HG03139 (cell line): ENCODE measurements around the gene PITPNM1.
"Not testable (repeated sequence)": the region's sequence is repeated elsewhere in the genome, so short reads cannot be mapped to it uniquely, and the experiment has no call there.

Source experiments
- ATAC-seq: cut with Tn5 transposase; IDR thresholded peaks from one replicate; pipeline ENCODE4 v1.9.1; 2021; ENCODE audit not compliant: unreplicated experiment

Gene PITPNM1

GRCh38 chr11:67491276-67492068, 13.7 kb downstream of the PITPNM1 start:
- ATAC-seq = no peak

DNA sequence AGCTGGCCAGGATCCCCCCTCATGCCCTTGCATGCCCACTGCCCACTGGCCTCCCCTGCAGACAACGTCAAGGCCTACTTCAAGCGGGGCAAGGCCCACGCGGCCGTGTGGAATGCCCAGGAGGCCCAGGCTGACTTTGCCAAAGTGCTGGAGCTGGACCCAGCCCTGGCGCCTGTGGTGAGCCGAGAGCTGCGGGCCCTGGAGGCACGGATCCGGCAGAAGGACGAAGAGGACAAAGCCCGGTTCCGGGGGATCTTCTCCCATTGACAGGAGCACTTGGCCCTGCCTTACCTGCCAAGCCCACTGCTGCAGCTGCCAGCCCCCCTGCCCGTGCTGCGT, 14.5 kb downstream of the PITPNM1 start:
- no peak for ATAC-seq

DNA sequence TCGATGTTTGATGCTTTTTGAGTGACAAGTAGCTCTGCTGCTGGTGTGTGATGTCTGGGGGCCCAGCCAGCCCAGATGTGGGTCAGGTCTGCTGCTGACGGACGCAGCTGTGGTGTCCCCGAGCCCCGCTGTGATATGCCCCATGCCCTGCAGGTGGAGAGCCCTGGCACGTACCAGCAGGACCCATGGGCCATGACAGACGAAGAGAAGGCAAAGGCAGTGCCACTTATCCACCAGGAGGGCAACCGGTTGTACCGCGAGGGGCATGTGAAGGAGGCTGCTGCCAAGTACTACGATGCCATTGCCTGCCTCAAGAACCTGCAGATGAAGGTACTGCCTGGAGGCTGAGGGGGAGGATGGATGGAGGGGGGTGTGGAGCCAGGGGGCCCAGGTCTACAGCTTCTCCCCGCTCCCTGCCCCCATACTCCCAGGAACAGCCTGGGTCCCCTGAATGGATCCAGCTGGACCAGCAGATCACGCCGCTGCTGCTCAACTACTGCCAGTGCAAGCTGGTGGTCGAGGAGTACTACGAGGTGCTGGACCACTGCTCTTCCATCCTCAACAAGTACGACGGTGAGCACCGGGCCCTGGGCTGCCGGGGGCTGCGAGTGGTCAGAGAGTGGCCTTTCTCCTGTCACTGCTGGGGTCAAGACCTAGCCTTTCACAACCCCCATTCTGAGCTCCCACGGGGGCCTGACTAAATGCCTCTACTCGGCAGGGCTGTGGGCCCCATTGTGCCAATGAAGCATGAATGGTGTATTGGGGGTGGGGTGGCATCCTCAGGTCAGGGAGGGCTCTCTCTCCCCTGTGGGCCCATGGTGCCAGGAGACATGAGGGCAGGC, 15.1 kb downstream of the PITPNM1 start:
- ATAC-seq = no peak

DNA sequence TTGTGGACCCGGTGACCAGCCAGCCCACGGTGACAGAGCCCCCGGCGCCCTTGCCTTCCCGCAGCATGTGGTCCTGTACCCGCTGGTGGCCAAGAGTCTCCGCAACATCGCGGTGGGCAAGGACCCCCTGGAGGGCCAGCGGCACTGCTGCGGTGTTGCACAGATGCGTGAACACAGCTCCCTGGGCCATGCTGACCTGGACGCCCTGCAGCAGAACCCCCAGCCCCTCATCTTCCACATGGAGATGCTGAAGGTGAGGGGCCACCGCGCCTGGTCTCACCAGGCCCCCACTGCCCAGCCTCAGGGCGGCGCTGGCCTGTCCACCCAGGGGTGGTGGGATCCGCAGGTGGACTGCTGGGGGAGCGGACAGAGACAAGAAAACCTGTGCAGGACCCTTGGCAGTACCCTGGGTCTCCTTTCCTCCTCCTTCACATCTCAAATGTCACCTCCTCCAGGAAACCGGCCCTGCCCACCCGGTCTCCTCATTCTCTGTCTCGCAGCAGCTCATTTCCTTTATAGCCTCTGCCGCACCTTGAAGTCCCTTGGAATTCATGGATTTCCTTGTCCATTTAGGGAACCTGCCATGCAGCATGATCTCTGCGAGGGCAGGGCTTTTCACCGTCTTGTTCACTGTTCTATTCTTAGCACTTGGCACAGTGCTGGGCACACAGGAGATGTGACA, 15.8 kb downstream of the PITPNM1 start:
- ATAC-seq = no peak

- ATAC-seq = no peak
These were observed 18.5 kb downstream of the PITPNM1 start for GRCh38 chr11:67486481-67487195.

DNA sequence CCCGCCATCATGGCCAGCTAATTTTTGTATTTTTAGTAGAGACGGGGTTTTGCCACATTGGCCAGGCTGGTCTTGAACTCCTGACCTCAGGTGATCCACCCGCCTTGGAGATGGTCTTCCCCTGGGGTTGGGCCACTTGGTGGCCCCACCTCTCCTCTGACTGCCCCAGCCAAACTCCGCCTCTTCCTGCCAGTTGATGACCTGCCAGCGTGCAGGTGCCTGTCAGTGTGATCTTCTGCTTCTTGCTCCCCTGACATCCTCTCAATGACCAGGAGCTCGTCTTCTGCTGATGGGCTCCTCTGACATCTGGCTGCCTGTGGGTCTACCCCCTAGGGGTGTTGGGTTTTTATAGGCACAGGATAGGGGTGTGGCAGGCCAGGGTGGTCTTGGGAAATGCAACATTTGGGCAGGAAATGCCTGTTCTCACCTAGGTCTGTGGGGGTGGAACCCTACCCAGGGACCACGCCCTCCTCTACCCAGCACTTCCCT, 19.2 kb downstream of the PITPNM1 start:
- ATAC-seq = not testable (repeated sequence)

- no peak for ATAC-seq
These were observed 20.3 kb downstream of the PITPNM1 start for GRCh38 chr11:67484847-67485311.

DNA sequence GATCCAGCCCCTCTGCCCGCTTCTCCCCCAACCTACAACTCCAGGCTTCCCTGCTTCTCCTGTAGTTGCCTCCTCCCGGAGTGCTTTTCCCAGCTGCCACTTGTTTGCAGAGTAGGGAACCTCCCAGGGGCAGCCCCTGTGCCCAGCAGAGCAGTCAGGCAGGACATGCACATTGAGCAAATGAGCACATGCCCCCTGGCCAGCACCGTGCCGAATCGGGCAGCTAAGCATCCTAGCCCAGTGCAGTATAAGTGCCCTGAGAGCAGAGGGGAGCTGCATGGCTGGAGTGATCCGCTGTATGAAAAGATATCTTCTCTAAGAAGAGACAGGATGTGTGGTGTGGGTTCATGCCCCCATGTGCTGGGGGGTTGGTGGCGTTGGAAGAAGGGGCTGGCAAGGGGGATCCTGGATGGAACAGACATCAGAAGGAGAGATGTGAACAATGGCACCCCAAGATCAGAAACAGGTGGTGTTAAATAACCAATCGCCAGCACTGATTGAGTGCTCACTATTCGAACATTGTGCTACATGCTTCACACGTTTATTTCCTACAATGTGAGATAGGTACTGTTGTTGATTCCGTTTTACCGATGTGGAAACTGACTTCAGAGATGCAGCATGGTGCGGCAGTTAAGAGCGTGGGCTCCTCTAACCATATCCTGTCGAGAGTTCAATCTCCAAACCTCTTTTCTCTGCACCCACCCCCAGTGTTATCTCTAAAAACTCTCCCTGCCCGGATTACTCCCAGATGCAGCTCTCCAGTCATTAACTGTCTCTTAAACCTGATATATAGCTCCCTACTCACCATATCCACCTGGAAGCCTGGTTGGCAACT, 21.1 kb downstream of the PITPNM1 start:
- no peak for ATAC-seq

DNA sequence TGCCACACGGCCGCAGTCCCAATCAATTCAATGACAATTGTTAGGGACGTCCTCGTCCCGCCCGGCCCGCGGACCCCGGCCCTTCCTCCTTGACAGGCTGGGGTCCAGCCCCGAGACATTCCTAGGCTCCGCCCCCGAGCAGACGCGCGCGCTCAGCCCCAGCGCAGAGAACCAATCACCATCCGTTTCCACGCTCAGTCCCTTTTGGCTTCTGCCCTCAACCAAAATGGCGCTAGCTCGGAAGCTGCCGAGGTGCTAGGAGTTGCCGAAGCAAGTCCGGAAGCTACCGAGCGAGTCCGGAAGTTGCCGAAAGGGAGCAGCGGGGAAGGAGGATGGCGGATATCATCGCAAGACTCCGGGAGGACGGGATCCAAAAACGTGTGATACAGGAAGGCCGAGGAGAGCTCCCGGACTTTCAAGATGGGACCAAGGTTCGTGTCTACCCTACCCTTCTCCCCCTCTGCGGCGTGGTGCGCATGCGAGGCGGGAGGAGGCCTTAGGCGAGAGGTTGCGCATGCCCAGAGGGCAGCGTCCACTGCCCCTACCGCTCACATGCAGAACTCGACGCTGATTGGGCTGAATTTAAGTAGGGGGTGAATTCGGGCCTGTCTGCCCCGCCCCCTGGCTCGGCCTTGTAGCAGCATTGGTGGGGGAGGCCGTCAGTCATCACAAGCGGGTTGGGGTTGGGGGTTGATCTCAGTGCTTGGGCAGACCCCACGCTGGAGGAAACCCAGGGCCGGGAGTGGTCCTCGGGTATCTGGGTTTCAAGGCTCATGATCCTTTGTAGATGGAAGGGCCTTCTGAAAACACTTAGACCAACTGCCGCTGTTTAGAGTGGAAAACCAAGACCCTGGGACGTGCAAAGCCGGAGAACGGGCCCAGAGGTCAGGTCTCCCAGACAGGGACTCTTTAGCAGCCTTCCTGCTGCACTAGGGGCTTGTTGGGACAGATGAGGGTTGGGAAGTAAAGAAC, 22.1 kb downstream of the PITPNM1 start, which contains the start of gene AIP:
Gene AIP, plus strand, starts transcription at position 200 of the 972 bp plus-strand sequence. Its CDS starts 133 bp downstream, at position 333.
- ATAC-seq = peak; percentile 68

DNA sequence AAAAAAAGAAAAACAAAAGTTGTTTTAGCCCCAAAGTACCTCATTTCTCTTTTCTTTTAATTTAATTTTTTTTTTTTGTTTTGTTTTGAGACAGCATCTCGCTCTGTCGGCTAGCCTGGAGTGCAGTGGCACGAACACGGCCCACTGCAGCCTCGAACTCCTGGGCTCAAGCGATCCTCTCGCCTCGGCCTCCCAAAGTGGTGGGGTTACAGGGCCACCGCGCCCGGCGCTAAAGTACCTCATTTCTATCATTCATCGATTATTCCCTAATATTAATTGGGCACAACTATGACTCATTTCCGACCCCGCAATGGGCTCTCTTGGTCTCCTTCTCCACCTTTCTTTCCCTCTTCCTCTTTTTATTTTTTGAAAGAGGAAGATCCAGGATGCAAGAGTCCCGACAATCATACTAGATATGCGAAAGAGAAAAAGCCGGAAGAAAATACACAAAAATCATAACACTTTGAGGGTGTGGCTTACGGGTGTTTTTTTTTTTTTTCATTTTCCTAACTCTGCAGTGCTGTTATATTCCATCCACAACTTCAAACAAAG, 22.8 kb downstream of the PITPNM1 start:
- ATAC-seq = no peak

DNA sequence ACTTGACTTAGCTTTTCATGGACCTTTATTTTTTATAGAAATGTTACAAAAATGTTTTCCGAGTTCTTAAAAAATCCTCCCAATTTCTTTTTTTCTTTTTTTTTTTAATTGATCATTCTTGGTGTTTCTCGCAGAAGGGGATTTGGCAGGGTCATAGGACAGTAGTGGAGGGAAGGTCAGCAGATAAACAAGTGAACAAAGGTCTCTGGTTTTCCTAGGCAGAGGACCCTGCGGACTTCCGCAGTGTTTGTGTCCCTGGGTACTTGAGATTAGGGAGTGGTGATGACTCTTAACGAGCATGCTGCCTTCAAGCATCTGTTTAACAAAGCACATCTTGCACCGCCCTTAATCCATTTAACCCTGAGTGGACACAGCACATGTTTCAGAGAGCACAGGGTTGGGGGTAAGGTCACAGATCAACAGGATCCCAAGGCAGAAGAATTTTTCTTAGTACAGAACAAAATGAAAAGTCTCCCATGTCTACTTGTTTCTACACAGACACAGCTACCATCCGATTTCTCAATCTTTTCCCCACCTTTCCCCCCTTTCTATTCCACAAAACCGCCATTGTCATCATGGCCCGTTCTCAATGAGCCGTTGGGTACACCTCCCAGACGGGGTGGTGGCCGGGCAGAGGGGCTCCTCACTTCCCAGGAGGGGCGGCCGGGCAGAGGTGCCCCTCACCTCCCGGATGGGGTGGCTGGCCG, 27.7 kb downstream of the PITPNM1 start:
- not testable (repeated sequence) for ATAC-seq

GRCh38 chr11:67476692-67477091, 28.5 kb downstream of the PITPNM1 start:
- ATAC-seq = not testable (repeated sequence)

- ATAC-seq = no peak
These were observed 32.3 kb downstream of the PITPNM1 start for GRCh38 chr11:67472882-67473281.

DNA sequence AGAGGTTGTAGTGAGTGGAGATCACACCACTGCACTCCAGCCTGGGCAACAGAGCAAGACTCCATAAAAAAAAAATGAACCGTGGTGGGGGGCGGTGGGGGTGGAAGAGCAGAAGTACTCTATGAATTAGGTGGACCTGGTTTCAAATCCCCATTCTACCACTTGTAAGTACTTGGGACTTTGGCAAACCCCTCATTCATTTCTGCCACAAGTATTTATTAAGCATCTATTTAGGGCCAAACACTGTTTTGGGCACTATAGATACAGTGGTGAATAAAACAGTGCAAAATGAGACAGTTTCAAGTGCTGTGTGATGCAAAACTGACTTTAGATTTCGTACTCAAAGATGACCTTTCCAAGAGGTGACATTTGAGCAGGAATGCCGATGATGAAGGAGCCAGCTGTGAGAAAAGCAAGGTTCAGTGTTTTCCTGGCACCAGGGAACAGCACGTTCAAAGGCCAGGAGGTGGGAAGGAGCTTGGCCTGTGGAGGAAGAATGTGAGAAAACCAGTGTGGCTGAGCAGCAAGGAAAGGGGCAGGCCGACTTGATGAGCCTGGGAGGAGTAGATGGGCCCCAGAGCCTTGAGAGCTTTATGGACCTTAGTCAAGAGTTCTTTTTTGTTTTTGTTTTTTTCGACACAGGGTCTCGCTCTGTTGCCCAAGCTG, 34.7 kb downstream of the PITPNM1 start:
- ATAC-seq = no peak

GRCh38 chr11:67469508-67469811, 35.7 kb downstream of the PITPNM1 start:
- no peak for ATAC-seq

DNA sequence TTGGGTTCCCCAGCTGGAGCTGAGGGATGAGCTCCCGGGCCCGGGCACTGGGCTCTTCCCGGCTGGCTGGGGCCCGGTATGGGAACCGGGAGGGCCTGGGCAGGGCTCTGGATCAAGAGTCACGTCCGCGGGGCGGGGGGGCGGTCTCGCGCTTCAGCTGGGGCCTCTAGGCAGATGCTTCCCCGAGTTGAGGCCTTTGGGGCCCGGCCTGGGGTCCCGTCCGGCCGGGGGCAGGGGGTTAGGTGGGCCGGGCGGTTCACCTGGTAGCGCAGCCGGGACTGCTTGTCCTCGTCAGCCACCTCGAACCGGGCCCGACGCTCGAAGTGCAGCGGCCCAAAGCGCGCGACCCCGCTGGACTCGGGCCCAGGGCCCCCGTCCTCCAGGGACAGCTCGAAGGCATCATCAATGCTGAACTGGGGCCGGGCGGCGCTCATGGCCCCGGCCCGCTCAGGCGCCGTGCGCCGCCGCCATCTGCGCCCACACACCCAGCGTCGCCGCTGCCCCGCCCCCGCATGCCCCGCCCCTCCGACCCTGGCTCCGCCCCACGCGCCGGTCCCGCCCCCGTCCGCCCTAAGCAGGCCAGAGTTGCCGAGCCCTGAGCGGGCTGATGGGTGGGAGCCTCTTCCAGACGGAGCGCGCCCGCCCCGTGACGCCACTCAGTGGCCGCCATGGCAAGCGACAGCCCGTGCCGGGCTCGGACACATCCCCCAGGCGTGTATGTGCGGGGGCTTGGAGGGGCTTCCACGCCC, 36.2 kb downstream of the PITPNM1 start, which contains the start of gene TMEM134:
Gene TMEM134, minus strand, starts transcription at position 493 of the 749 bp plus-strand sequence. Its CDS starts 59 bp downstream, at position 434.
- peak; percentile 54 for ATAC-seq

GRCh38 chr11:67468456-67468758, 36.8 kb downstream of the PITPNM1 start:
- ATAC-seq = no peak
